Activated CD4-positive, alpha-beta T cell treated with anti-CD3 and anti-CD28 coated beads for 36 hours (primary cell): Measurements from ENCODE around the gene DNMT1. TPM values are rescaled to one million over a fixed set of nuclear protein-coding genes. Genes with fewer than 3 reads are reported as not detected.

Experiments
- ATAC-seq: fragments of 200-7000 bp; cut with Tn5 transposase; one replicate; pipeline ENCODE4 v1.10.0; 2021; ENCODE audit warnings: mild to moderate bottlenecking, moderate library complexity
- CTCF ChIA-PET: fragments of 350-600 bp; sonication (Branson Sonifier 250); formaldehyde crosslinking; loops from one replicate; lab custom pipeline; 2021; ENCODE audit warnings: antibody characterized with exemption; lab: Charles Lee
- POLR2A ChIA-PET: fragments of 350-600 bp; sonication (Branson Sonifier 250); formaldehyde crosslinking; loops from one replicate; lab custom pipeline; 2021; ENCODE audit warnings: antibody characterized with exemption, inconsistent platforms; lab: Charles Lee
- DNase-seq: peaks from one replicate; pipeline ENCODE4 v3.0.0-alpha.2; 2020
- H3K27ac Mint-ChIP-seq: one replicate; pipeline ENCODE4 v1.8.0; 2021; ENCODE audit warnings: mixed read lengths
- H3K27me3 Mint-ChIP-seq: one replicate; pipeline ENCODE4 v1.8.0; 2021; ENCODE audit warnings: mixed read lengths
- H3K36me3 Mint-ChIP-seq: one replicate; pipeline ENCODE4 v1.8.0; 2021; ENCODE audit warnings: low read depth, mixed read lengths
- H3K4me1 Mint-ChIP-seq: one replicate; pipeline ENCODE4 v1.8.0; 2021; ENCODE audit warnings: mixed read lengths
- H3K4me3 Mint-ChIP-seq: one replicate; pipeline ENCODE4 v1.8.0; 2021; ENCODE audit warnings: mild to moderate bottlenecking, moderate library complexity, mixed read lengths
- H3K9me3 Mint-ChIP-seq: one replicate; pipeline ENCODE4 v1.8.0; 2021; ENCODE audit warnings: low read depth, mixed read lengths
- intact Hi-C, 2 experiments: fragments of 100-400 bp; cut with DNase I in 1 of 2; cut with micrococcal nuclease in 1 of 2; formaldehyde crosslinking; loops; one replicate each; pipeline versions ENCODE4 v1.14.2 to v1.15.1; 2022 to 2024; cut with DNase I, micrococcal nuclease
- total RNA-seq, 2 experiments: library from RNA; stranded (reverse); gene quantifications; one replicate each; pipeline ENCODE4 v1.2.3, GENCODE V29; 2021

DNMT1 gene
- total RNA-seq, 2 experiments from 2014 or later, result 374 to 385 TPM

DNA sequence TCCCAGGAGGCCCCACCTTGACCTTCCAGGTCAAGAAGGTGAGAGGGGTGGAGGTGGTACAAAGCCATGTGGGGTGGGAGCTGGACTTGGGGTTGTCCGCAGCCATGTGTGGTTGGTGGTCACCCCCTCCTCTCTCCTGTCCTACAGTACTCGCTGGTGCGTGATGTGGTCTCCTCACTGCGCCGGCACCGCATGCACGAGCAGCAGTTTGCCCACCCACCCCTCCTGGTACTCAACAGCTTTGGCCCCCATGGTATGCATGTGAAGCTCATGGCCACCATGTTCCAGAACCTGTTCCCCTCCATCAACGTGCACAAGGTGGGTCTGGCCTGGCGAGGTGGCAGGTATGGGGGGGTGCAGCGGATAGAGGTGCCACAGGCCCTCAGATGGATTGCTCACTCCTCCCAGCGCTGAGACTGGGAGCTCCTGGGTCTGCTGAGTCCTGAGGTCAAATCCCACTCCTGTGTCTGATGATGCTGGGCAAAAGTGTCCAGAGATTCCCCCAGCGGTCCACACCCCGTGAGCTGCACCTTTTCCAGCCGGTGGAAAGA is 86.9 kb downstream of the DNMT1 start:
- peaks cover 58% of the 10 kb centered on the region for H3K36me3 Mint-ChIP-seq
- peak overlapping the region; percentile 99 for H3K27ac Mint-ChIP-seq
- no peaks in the 10 kb centered on the region for H3K27me3 Mint-ChIP-seq
- intact Hi-C loops, result loop anchor here (2.0 to 10.0 kb wide), 5 partner anchors 144 to 987 kb away; partner anchors contain the start of genes CARM1 (in 1 of the 2), ILF3 (in 1 of the 2), KEAP1 (in 1 of the 2) and MRPL4 (in 1 of the 2)
- ChIA-PET POLR2A (interaction anchor here (0.6 to 1.0 kb wide), 2 partner anchors 11 to 141 kb away, joined by 4 read pairs; no protein-coding TSS in a partner anchor), CTCF (interaction anchor here (0.6 to 3.0 kb wide), 8 partner anchors 9 to 188 kb away, joined by 3 to 12 read pairs (median 3); partner anchors contain the start of gene DNMT1)
- H3K4me3 Mint-ChIP-seq, result peak overlapping the region; percentile 90
- ATAC-seq (no peak), DNase-seq (no peak)
- no peaks in the 10 kb centered on the region for H3K9me3 Mint-ChIP-seq
- H3K4me1 Mint-ChIP-seq, result peaks cover 72% of the 10 kb centered on the region

DNA sequence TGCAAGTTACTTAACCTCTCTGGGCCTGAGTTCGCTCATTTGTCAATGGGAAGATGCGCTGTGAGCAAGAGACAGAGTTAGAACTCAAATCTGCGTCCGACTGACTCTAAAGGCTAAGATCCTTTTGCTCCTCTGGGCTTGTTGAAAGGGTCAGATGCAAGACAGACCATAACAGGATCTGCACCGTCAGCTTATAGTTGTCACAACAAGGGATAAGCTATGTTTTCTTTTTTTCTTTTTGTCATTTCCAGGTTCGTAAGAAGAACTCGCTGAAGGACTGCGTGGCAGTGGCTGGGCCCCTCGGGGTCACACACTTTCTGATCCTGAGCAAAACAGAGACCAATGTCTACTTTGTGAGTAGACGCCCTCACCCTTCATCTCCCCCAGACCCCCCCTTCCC is 87.5 kb downstream of the DNMT1 start:
- Mint-ChIP-seq H3K9me3 (no peaks in the 10 kb centered on the region), H3K4me3 (peak overlapping the region; percentile 90), H3K4me1 (peaks cover 72% of the 10 kb centered on the region), H3K36me3 (peaks cover 52% of the 10 kb centered on the region), H3K27ac (peak overlapping the region; percentile 99), H3K27me3 (no peaks in the 10 kb centered on the region)
- intact Hi-C loops, result loop anchor here (2.0 to 10.0 kb wide), 5 partner anchors 145 to 988 kb away; partner anchors contain the start of genes CARM1 (in 1 of the 2), ILF3 (in 1 of the 2), KEAP1 (in 1 of the 2) and MRPL4 (in 1 of the 2)
- ChIA-PET POLR2A (no interaction called here), CTCF (interaction anchor here (0.6 to 3.0 kb wide), 4 partner anchors 8 to 160 kb away, joined by 3 to 12 read pairs (median 6); partner anchors contain the start of gene DNMT1)
- ATAC-seq (no peak), DNase-seq (no peak)

DNA sequence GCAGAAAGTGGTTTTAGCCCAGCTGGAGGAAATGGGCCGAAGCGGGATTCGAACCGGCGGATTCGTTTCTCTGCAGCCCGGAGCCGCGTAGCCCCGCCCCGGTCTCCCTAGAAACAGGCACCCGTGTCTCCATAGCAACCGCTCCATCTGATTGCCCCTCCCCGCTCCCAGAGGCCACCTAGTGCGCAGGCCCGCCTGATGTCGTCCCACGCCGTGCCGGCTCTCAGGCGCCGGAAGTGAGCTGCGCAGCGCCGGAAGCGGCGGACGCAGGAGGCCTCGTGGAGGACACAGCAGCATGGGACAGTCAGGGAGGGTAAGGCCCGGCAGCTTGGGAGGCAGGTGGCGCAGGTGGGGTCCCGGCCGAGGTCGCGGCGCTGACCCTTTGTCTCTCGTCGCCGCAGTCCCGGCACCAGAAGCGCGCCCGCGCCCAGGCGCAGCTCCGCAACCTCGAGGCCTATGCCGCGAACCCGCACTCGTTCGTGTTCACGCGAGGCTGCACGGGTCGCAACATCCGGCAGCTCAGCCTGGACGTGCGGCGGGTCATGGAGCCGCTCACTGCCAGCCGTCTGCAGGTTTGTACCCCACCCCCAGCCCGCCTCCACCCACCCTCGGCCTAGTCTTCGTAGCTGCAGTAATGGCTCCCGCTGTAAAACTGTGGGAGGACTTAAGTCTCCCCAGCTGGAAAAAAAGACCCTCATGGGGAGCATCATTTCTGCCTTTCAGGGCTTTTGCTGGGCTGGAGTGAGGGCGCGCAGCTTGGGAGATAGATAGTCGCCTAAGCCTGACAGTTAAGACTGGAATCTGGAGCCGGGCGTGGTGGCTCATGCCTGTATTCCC is 88.4 kb downstream of the DNMT1 start, which contains the start of gene PPAN:
TSS of gene PPAN (plus strand) at position 263 of the 837 bp plus-strand sequence. CDS start at position 296, 33 bp downstream.
- Mint-ChIP-seq H3K9me3 (no peaks in the 10 kb centered on the region), H3K27ac (peak within 1 kb of the TSS; percentile 99), H3K27me3 (no peaks in the 10 kb centered on the region), H3K4me1 (peaks cover 67% of the 10 kb centered on the region), H3K36me3 (peaks cover 43% of the 10 kb centered on the region), H3K4me3 (peak within 1 kb of the TSS; percentile 90)
- DNase-seq (peak; percentile 99), ATAC-seq (peak; percentile 58)
- ChIA-PET POLR2A (interaction anchor here (0.8 to 1.2 kb wide), 4 partner anchors 8 to 144 kb away, joined by 3 to 7 read pairs (median 4); partner anchors contain the start of gene DNMT1), CTCF (interaction anchor here (0.6 to 2.3 kb wide), 6 partner anchors 8 to 88 kb away, joined by 3 to 8 read pairs (median 3); partner anchors contain the start of gene DNMT1)
- intact Hi-C loops, result loop anchor here (1.0 to 10.0 kb wide), 10 partner anchors 10 to 988 kb away; partner anchors contain the start of genes CARM1 (in 1 of the 2), DNMT1 (in 1 of the 2), EIF3G (in 1 of the 2) and ILF3 (in 1 of the 2)

DNA sequence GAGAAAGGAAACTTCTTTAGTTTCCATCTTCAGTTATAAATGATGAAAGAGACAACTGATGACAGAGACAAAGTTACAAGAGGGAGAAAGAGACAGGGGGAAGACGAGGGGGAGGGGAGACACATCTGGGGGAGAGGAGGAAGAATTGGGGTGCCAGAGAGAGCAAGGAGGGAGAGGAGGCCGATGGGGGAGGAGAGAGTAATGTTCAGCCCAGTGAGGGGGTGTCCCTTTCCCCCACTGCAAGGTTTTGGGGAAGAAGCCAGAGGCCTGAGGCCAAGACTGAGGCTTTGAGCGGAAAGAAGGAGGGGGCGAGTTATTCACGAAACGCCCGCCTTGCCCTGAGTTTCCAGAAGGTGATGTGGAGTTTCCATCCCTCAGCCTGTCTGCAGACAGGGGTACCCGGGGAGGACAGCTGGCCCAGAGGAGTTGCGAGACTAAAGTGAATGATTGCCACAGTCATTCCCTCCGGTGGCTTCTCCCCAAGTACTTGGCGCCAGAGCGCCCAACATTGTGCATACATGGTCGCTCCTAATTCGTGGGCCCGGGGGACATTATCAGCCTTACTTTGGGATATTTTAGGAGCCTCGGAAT is 89.1 kb downstream of the DNMT1 start:
- H3K27ac Mint-ChIP-seq, result peak overlapping the region; percentile 99
- intact Hi-C loops, result loop anchor here (1.0 to 10.0 kb wide), 17 partner anchors 9 to 989 kb away; partner anchors contain the start of genes CARM1 (in 1 of the 2), DNMT1 (in 1 of the 2), EIF3G (in 1 of the 2) and ILF3 (in 1 of the 2)
- H3K4me3 Mint-ChIP-seq, result peak overlapping the region; percentile 90
- peak; percentile 93 for DNase-seq
- peak; percentile 56 for ATAC-seq
- H3K9me3 Mint-ChIP-seq, result no peaks in the 10 kb centered on the region
- H3K36me3 Mint-ChIP-seq, result peaks cover 39% of the 10 kb centered on the region
- POLR2A ChIA-PET, result interaction anchor here (1.1 to 1.2 kb wide), 2 partner anchors 9 kb away, joined by 5 to 7 read pairs; no protein-coding TSS in a partner anchor
- CTCF ChIA-PET, result interaction anchor here (0.6 to 2.3 kb wide), 3 partner anchors 11 to 22 kb away, joined by 3 to 8 read pairs (median 4); no protein-coding TSS in a partner anchor
- H3K4me1 Mint-ChIP-seq, result peaks cover 62% of the 10 kb centered on the region
- no peaks in the 10 kb centered on the region for H3K27me3 Mint-ChIP-seq

DNA sequence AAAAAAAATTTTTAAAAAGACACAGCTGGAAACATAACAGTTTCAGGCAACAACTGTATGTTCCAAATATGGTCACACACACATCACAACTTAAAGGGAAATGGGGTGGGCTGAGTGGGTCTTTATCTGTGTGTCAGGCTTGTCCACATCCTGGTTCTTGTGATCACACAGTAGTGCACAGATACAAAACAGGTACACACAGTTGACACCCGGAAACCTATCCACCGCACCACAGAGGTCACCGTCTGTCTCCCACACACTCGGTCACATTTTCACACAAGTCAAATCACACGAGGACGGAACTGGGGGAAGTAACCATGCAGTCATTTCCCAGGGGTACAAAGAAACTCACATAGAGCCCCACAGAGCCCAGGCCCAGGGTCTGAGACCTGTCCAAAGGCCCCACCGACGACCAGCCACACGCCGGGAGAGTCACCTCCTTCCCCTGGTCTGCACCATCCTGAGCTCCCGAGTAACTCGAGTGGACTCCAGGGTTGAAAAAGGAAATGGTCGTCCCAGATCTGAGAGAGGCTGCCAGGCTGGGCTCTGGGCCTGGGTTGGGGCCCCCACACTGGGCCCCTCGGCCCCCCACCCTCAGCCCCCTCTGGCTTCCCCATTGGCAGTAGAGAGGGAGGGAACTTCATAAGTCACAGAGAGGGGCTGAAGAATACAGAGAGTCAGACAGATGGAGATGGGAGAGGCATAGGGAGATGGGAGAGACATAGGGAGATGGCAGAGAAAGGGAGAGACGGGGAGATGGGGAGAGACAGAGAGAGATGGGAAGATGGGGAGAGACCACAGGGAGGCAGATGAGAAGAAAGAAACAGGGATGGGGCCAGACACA is 89.9 kb downstream of the DNMT1 start:
- POLR2A ChIA-PET, result interaction anchor here (0.6 to 1.1 kb wide), 4 partner anchors 9 to 286 kb away, joined by 3 to 6 read pairs (median 5); partner anchors contain the start of gene FBXL12
- H3K36me3 Mint-ChIP-seq, result peaks cover 36% of the 10 kb centered on the region
- H3K4me1 Mint-ChIP-seq, result peaks cover 60% of the 10 kb centered on the region

DNA sequence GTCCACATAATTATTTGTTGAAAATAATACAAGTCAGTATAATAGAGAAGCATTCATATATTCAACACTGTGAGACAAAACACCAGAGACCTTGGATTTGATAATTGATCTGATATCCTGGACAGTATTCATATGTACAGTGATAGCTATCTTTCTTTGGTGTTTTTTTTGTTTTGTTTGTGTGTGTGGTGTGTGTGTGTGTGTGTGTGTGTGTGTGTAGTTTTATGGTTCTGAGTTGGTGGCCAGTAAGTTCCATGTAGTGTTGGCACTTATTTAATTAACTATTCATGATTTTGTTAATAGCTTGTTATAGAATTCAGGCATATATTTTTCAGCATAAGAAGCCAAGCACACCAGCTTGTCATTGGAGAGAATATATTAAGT is 90.6 kb downstream of the DNMT1 start:
- DNase-seq, result no peak
- CTCF ChIA-PET, result interaction anchor here (1.1 to 2.0 kb wide), 3 partner anchors 8 to 155 kb away, joined by 4 to 9 read pairs (median 7); no protein-coding TSS in a partner anchor
- ATAC-seq, result no peak
- POLR2A ChIA-PET, result interaction anchor here (0.6 to 0.8 kb wide), 3 partner anchors 8 to 87 kb away, joined by 5 to 6 read pairs (median 5); no protein-coding TSS in a partner anchor
- Mint-ChIP-seq H3K36me3 (peaks cover 29% of the 10 kb centered on the region), H3K27ac (peak overlapping the region; percentile 99), H3K4me3 (peak overlapping the region; percentile 90), H3K27me3 (no peaks in the 10 kb centered on the region), H3K4me1 (peaks cover 57% of the 10 kb centered on the region), H3K9me3 (no peaks in the 10 kb centered on the region)
- intact Hi-C loops, result loop anchor here (2.0 to 10.0 kb wide), 9 partner anchors 17 to 991 kb away; partner anchors contain the start of genes CARM1 (in 1 of the 2), KEAP1 (in 1 of the 2), PIN1 (in 1 of the 2) and TYK2 (in 1 of the 2)

More for the DNA sequence above, 89.9 kb downstream of the DNMT1 start:
- no peaks in the 10 kb centered on the region for H3K27me3 Mint-ChIP-seq
- intact Hi-C loops, result loop anchor here (1.0 to 10.0 kb wide), 12 partner anchors 9 to 990 kb away; partner anchors contain the start of genes CARM1 (in 1 of the 2), KEAP1 (in 1 of the 2), KRI1 (in 1 of the 2) and MRPL4 (in 1 of the 2)
- CTCF ChIA-PET, result interaction anchor here (1.1 to 2.0 kb wide), 3 partner anchors 9 to 154 kb away, joined by 4 to 9 read pairs (median 7); no protein-coding TSS in a partner anchor
- ATAC-seq (peak; percentile 70), DNase-seq (peak; percentile 89)
- H3K9me3 Mint-ChIP-seq, result no peaks in the 10 kb centered on the region
- H3K27ac Mint-ChIP-seq, result peak overlapping the region; percentile 99
- peak overlapping the region; percentile 90 for H3K4me3 Mint-ChIP-seq

DNA sequence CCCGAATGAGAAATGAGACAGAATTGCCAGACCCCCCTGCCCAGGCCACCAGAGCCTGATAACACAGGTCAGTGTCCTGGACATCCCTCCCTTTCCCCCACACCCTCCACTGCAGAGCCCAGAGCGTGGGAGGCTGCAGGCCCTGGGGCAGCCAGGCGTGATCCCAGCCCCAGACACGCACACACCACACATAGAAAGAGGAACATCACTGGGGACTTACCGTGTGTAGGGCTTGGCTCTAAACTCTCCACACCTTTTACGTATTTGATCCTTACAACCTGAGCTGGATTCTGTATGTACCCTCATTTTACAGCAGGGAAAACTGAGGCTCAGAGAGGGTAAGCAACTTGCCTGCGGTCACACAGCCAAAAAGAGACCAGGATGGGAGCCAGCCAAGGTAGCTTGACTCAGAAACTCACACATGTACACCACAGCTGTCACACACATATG is 91.9 kb downstream of the DNMT1 start:
- DNase-seq (no peak), ATAC-seq (no peak)
- ChIA-PET CTCF (interaction anchor here (0.6 to 2.0 kb wide), 6 partner anchors 11 to 828 kb away, joined by 3 to 9 read pairs (median 4); partner anchors contain the start of gene EIF3G), POLR2A (no interaction called here)
- peaks cover 58% of the 10 kb centered on the region for H3K4me1 Mint-ChIP-seq
- peak overlapping the region; percentile 93 for H3K27ac Mint-ChIP-seq
- H3K36me3 Mint-ChIP-seq, result peaks cover 20% of the 10 kb centered on the region
- H3K9me3 Mint-ChIP-seq, result no peaks in the 10 kb centered on the region
- H3K27me3 Mint-ChIP-seq, result no peaks in the 10 kb centered on the region
- intact Hi-C loops, result loop anchor here in 1 of 2 experiments (10.0 kb wide), 3 partner anchors 402 to 992 kb away; partner anchors contain the start of genes CARM1 and KEAP1
- peak overlapping the region; percentile 68 for H3K4me3 Mint-ChIP-seq

DNA sequence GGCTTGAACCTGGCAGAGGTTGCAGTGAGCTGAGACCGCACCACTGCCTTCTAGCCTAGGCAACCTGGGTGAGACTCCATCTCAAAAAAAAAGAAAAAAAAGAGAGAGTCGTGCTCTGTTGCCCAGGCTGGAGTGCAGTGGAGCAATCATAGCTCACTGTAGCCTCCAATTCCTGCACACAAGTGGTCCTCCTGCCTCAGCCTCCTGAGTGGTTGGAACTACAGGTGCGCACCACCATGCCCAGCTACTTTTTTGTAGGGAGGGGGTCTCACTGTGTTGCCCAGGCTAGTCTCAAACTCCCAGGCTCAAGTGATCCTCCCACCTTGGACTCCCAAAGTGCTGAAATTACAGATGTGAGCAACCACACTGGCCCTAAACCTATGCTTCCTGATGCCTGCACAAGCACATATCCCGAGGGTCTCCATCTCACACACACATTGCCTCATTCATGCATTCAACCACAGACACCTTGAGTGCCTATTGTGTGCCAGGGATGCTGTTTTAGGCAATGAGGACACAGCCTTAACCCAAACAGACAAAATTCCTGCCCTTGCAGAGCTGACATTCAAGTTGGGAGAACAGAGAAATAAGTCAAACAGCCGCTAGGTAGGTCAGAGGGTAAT is 94.5 kb downstream of the DNMT1 start:
- intact Hi-C loops, result loop anchor here in 1 of 2 experiments (10.0 kb wide), 3 partner anchors 405 to 995 kb away; partner anchors contain the start of genes CARM1 and KEAP1
- no peaks in the 10 kb centered on the region for H3K9me3 Mint-ChIP-seq

More for the DNA sequence above, 94.5 kb downstream of the DNMT1 start:
- DNase-seq (no peak), ATAC-seq (no peak)
- H3K4me3 Mint-ChIP-seq, result no peak overlapping the region
- H3K4me1 Mint-ChIP-seq, result peaks cover 50% of the 10 kb centered on the region
- peaks cover 12% of the 10 kb centered on the region for H3K36me3 Mint-ChIP-seq
- H3K27ac Mint-ChIP-seq, result peak overlapping the region; percentile 77
- ChIA-PET POLR2A (interaction anchor here (0.7 kb wide), 1 partner anchor 138 kb away, joined by 3 read pairs; no protein-coding TSS in a partner anchor), CTCF (interaction anchor here (2.4 kb wide), 1 partner anchor 8 kb away, joined by 12 read pairs; no protein-coding TSS in a partner anchor)
- H3K27me3 Mint-ChIP-seq, result no peaks in the 10 kb centered on the region
